MCF 10A (cell line): ENCODE measurements around the gene PRRT1. TPM values are rescaled to one million over a fixed set of nuclear protein-coding genes. Genes with fewer than 3 reads are reported as not detected.

ENCODE experiments used
- BruUV-seq: library from RNA; stranded (reverse); fragments of 400-500 nt; replicated peaks from 2 replicates; lab custom pipeline; 2021; lab: Mats Ljungman, UMichigan
- CTCF ChIA-PET: fragments of 300-600 bp; sonication (Branson Sonifier 250); formaldehyde crosslinking; extraction: SDS; loops from one replicate; lab custom pipeline; 2021; ENCODE audit warnings: antibody characterized with exemption, inconsistent platforms; lab: Yijun Ruan, JAX
- POLR2A ChIA-PET: fragments of 300-600, 350-650 bp; sonication (Branson Sonifier 250); formaldehyde crosslinking; extraction: SDS; loops from one replicate; lab custom pipeline; 2020; ENCODE audit warnings: antibody characterized with exemption, inconsistent platforms; lab: Yijun Ruan, JAX
- DNase-seq: peaks from one replicate; pipeline ENCODE4 v3.0.0-alpha.2; 2018; ENCODE audit not compliant: unreplicated experiment
- H3K27ac Mint-ChIP-seq: one replicate; pipeline ENCODE4 v1.8.0; 2022; ENCODE audit warnings: mild to moderate bottlenecking, low read depth, mixed read lengths; ENCODE audit not compliant: unreplicated experiment
- H3K27me3 Mint-ChIP-seq: one replicate; pipeline ENCODE4 v1.8.0; 2022; ENCODE audit warnings: mixed read lengths; ENCODE audit not compliant: insufficient read depth, unreplicated experiment
- H3K36me3 Mint-ChIP-seq: one replicate; pipeline ENCODE4 v1.8.0; 2022; ENCODE audit warnings: mild to moderate bottlenecking, moderate library complexity, mixed read lengths; ENCODE audit not compliant: insufficient read depth, unreplicated experiment
- H3K4me1 Mint-ChIP-seq: one replicate; pipeline ENCODE4 v1.8.0; 2022; ENCODE audit warnings: mixed read lengths; ENCODE audit not compliant: insufficient read depth, unreplicated experiment
- H3K4me3 Mint-ChIP-seq: one replicate; pipeline ENCODE4 v1.8.0; 2022; ENCODE audit warnings: mild to moderate bottlenecking, moderate library complexity, mixed read lengths; ENCODE audit not compliant: unreplicated experiment
- H3K9me3 Mint-ChIP-seq: one replicate; pipeline ENCODE4 v1.8.0; 2022; ENCODE audit warnings: mixed read lengths; ENCODE audit not compliant: unreplicated experiment
- intact Hi-C: fragments of 100-400 bp; cut with micrococcal nuclease; formaldehyde crosslinking; loops from 2 replicates; pipeline ENCODE4 v1.14.1; 2022
- total RNA-seq: library from RNA; stranded (reverse); gene quantifications from 2 replicates; pipeline ENCODE4 v1.2.3, GENCODE V29; 2022
- TF ChIP-seq, protein P1 (sequence below): fragments of 200-600 bp; IDR thresholded peaks from one replicate; pipeline ENCODE4 v1.8.0; 2022; ENCODE audit warnings: antibody characterized with exemption, mild to moderate bottlenecking; ENCODE audit not compliant: unreplicated experiment

PRRT1 gene
- total RNA-seq, 1 experiment from 2014 or later: 0.19 TPM

DNA sequence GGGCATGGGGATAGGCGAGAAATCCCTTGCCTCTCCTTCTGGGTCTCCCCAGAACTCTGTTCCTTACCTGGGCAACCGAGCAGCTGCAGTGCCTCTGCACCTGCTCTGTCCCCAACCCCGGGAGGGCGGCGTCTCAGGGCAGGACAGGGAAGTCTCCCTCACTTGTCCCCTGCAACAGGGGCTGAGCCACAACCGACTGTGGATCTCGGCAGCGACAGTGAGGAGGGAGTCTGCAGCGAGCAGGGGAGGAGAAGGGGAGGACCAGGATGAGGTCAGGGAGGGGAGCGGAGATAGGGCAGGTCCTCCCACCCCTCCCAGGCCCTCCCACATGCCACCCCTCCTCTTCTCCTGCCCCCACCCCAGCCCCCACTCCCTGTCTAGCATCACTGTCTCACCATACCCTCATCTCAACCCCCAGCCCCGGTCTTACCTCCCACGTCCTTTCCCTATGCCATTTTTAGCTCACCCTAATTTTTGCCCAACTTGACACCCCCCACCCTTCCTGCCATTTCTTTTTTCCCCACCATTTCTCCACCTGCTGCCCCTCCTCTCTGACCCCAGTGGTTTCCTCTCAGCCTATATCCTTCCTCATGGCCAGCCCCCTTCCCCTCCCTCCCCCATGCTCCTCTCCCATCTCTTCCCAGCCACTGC lies 42.5 kb downstream of the PRRT1 start, which contains the start of gene TNXB:
TNXB (minus strand) TSS at position 225 of the 651 bp plus-strand sequence. CDS start 11,140 bp downstream, outside the sequence.
- ChIA-PET POLR2A (interaction anchor here (0.6 to 1.4 kb wide), 3 partner anchors 15 to 598 kb away, joined by 3 to 5 read pairs (median 3); partner anchors contain the start of gene ATF6B), CTCF (interaction anchor here (4.7 kb wide), 1 partner anchor 9 kb away, joined by 31 read pairs; no protein-coding TSS in a partner anchor)
- peak within 1 kb of the TSS; percentile 52 for H3K4me3 Mint-ChIP-seq
- H3K9me3 Mint-ChIP-seq: peaks cover 9% of the 10 kb centered on the region
- BruUV-seq: no TSS peak
- peaks cover 32% of the 10 kb centered on the region for H3K27me3 Mint-ChIP-seq
- peaks cover 41% of the 10 kb centered on the region for H3K4me1 Mint-ChIP-seq
- peak within 1 kb of the TSS; percentile 39 for H3K27ac Mint-ChIP-seq
- peaks cover 31% of the 10 kb centered on the region for H3K36me3 Mint-ChIP-seq
- no peak for DNase-seq
- intact Hi-C loops: no loop called here
- TF ChIP-seq, protein P1, sequence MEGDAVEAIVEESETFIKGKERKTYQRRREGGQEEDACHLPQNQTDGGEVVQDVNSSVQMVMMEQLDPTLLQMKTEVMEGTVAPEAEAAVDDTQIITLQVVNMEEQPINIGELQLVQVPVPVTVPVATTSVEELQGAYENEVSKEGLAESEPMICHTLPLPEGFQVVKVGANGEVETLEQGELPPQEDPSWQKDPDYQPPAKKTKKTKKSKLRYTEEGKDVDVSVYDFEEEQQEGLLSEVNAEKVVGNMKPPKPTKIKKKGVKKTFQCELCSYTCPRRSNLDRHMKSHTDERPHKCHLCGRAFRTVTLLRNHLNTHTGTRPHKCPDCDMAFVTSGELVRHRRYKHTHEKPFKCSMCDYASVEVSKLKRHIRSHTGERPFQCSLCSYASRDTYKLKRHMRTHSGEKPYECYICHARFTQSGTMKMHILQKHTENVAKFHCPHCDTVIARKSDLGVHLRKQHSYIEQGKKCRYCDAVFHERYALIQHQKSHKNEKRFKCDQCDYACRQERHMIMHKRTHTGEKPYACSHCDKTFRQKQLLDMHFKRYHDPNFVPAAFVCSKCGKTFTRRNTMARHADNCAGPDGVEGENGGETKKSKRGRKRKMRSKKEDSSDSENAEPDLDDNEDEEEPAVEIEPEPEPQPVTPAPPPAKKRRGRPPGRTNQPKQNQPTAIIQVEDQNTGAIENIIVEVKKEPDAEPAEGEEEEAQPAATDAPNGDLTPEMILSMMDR: no peak

DNA sequence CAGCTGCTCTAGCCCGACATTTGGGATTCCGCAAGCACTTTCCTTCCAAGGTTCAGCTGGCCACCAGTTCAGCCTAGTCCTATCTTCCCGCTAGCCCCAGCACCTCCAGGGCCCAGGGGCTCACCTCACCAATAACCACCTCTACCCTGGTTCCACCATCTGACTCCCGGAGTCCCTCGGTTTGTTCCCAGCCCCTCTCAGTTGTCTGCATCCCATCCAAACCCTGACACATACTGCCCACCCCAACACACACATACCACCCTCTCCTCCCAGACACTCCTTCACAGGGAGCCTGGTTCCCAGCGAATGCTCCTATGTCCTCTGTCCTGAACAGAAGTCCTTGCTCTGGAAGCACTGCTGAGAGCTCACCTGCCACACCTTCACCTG lies 43.0 kb downstream of the PRRT1 start:
- ChIA-PET CTCF (interaction anchor here (4.7 kb wide), 1 partner anchor 9 kb away, joined by 31 read pairs; no protein-coding TSS in a partner anchor), POLR2A (interaction anchor here (0.6 to 1.4 kb wide), 5 partner anchors 8 to 597 kb away, joined by 3 to 5 read pairs (median 3); partner anchors contain the start of genes ATF6B and DXO)
- no TSS peak for BruUV-seq
- H3K27me3 Mint-ChIP-seq: peaks cover 37% of the 10 kb centered on the region
- DNase-seq: no peak
- H3K36me3 Mint-ChIP-seq: peaks cover 27% of the 10 kb centered on the region
- TF ChIP-seq, protein P1: no peak
- H3K9me3 Mint-ChIP-seq: peaks cover 9% of the 10 kb centered on the region
- no peak overlapping the region for H3K4me3 Mint-ChIP-seq
- intact Hi-C loops: no loop called here
- H3K27ac Mint-ChIP-seq: no peak overlapping the region
- H3K4me1 Mint-ChIP-seq: peaks cover 41% of the 10 kb centered on the region

DNA sequence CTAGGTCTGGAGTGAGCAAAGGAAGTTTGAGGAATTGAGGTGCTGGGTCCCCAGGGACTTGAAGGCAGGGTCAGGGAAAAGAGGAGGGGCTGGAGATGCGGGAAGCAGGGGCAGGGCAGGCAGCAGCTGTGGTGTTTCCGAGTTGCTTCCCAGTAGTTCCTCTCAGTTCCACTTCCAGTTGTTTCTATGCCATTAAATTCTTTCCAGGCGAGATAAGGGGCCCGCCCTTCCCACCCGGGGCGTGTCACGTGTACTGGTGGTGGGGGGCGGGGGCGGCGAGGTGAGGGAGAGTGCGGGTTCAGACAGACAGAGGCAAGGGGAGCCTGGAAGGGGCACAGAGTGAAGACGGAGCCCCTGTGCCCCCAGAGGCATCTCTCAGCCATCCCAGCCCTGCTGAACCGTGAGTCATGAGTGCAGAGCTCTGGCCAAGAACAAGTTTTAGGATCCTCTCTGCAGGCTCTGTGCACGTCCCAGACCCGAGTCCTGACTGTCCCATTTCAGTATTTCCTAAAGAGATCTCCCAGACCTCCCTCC lies 43.6 kb downstream of the PRRT1 start:
- BruUV-seq: no TSS peak
- POLR2A ChIA-PET: interaction anchor here (0.6 to 1.4 kb wide), 5 partner anchors 9 to 597 kb away, joined by 3 to 5 read pairs (median 3); partner anchors contain the start of genes ATF6B and DXO
- intact Hi-C loops: no loop called here
- peaks cover 42% of the 10 kb centered on the region for H3K27me3 Mint-ChIP-seq
- H3K4me3 Mint-ChIP-seq: peak overlapping the region; percentile 52
- peak; percentile 56 for DNase-seq
- CTCF ChIA-PET: interaction anchor here (0.5 to 4.7 kb wide), 2 partner anchors 10 to 23 kb away, joined by 6 to 31 read pairs; no protein-coding TSS in a partner anchor
- H3K27ac Mint-ChIP-seq: peak overlapping the region; percentile 67
- peaks cover 21% of the 10 kb centered on the region for H3K36me3 Mint-ChIP-seq
- peaks cover 41% of the 10 kb centered on the region for H3K4me1 Mint-ChIP-seq
- H3K9me3 Mint-ChIP-seq: peaks cover 9% of the 10 kb centered on the region
- TF ChIP-seq, protein P1: no peak

DNA sequence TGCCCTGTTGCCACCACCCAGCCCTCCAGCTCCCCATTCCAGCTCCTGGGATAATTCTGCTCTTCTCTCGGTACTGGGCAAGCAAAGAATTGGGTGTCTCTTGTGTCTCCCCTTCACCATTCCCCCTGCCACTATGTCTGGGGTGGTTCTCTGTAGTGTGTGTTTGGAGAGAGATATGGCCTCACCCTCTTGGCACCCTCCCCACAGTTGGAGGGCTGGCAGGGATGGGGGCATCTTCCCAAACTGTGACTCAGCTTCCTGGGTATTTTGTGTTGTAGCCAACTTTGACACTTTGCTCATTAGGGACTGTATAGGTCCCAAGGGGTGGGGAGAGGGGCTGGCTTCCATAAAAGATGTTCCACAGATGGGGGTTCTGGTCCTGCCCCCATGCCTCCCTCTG lies 44.3 kb downstream of the PRRT1 start:
- Mint-ChIP-seq H3K36me3 (peaks cover 14% of the 10 kb centered on the region), H3K27me3 (peaks cover 45% of the 10 kb centered on the region), H3K9me3 (peaks cover 9% of the 10 kb centered on the region), H3K27ac (peak overlapping the region; percentile 67), H3K4me1 (peaks cover 41% of the 10 kb centered on the region), H3K4me3 (peak overlapping the region; percentile 52)
- no TSS peak for BruUV-seq
- TF ChIP-seq, protein P1: no peak
- ChIA-PET CTCF (interaction anchor here (0.7 to 4.7 kb wide), 2 partner anchors 10 to 792 kb away, joined by 3 to 31 read pairs; no protein-coding TSS in a partner anchor), POLR2A (interaction anchor here (1.2 to 1.3 kb wide), 2 partner anchors 14 to 135 kb away, joined by 3 to 5 read pairs; partner anchors contain the start of gene DXO)
- peak; percentile 70 for DNase-seq
- intact Hi-C loops: no loop called here
